Lower lobe of right lung (tissue), 2 donors: ENCODE measurements around the gene SMARCB1. TPM values are rescaled to one million over a fixed set of nuclear protein-coding genes. Genes with fewer than 3 reads are reported as not detected.

Experiments
- ATAC-seq, 2 donors: fragments of 200-7000 bp; cut with Tn5 transposase; one replicate each; pipeline ENCODE4 v1.9.1; 2020 to 2022; ENCODE audit warnings: mild to moderate bottlenecking in 2 of 2, moderate library complexity in 2 of 2
- DNase-seq: peaks from one replicate; pipeline ENCODE4 v3.0.0-alpha.2; 2020
- H3K27ac ChIP-seq: fragments of 200-600 bp; one replicate; pipeline ENCODE4 v1.8.0; 2022
- H3K27me3 ChIP-seq: fragments of 200-600 bp; one replicate; pipeline ENCODE4 v1.8.0; 2022; ENCODE audit warnings: low read depth
- H3K36me3 ChIP-seq: fragments of 200-600 bp; one replicate; pipeline ENCODE4 v1.8.0; 2022; ENCODE audit warnings: mild to moderate bottlenecking
- H3K4me1 ChIP-seq: fragments of 200-600 bp; one replicate; pipeline ENCODE4 v1.8.0; 2022
- H3K4me3 ChIP-seq: fragments of 200-600 bp; one replicate; pipeline ENCODE4 v1.8.0; 2022; ENCODE audit warnings: mild to moderate bottlenecking
- H3K9me3 ChIP-seq: fragments of 200-600 bp; one replicate; pipeline ENCODE4 v1.8.0; 2022
- CTCF ChIP-seq: fragments of 200-600 bp; IDR thresholded peaks from one replicate; pipeline ENCODE4 v1.8.0; 2022; ENCODE audit warnings: antibody characterized with exemption, mild to moderate bottlenecking
- intact Hi-C: fragments of 100-400 bp; cut with DNase I; formaldehyde crosslinking; loops from one replicate; pipeline ENCODE4 v1.11.0; 2022
- long read RNA-seq: library from polyadenylated mRNA; unstranded; transcript quantifications from one replicate; pipeline ENCODE4 v2.0.0, GENCODE V29; 2021
- total RNA-seq: library from RNA; stranded (reverse); fragmentation: NEBNext Ultra II Directional; extraction: Animal tissue kit (Norgen Biotek cat#: 25700); gene quantifications from one replicate; pipeline ENCODE4 v1.2.1, GENCODE V29; 2021
- donor health status: DM: no; HTN: yes; CAD: no; lungs with severe emphysema.

Gene SMARCB1
- 61.3 TPM for total RNA-seq
- long read RNA-seq, full-length matches to known transcripts = 144 of 158 reads
- long read RNA-seq, partial matches to known transcripts = 2 of 158 reads
- long read RNA-seq, other reads (novel, unspliced or antisense) = 12 of 158 reads

DNA sequence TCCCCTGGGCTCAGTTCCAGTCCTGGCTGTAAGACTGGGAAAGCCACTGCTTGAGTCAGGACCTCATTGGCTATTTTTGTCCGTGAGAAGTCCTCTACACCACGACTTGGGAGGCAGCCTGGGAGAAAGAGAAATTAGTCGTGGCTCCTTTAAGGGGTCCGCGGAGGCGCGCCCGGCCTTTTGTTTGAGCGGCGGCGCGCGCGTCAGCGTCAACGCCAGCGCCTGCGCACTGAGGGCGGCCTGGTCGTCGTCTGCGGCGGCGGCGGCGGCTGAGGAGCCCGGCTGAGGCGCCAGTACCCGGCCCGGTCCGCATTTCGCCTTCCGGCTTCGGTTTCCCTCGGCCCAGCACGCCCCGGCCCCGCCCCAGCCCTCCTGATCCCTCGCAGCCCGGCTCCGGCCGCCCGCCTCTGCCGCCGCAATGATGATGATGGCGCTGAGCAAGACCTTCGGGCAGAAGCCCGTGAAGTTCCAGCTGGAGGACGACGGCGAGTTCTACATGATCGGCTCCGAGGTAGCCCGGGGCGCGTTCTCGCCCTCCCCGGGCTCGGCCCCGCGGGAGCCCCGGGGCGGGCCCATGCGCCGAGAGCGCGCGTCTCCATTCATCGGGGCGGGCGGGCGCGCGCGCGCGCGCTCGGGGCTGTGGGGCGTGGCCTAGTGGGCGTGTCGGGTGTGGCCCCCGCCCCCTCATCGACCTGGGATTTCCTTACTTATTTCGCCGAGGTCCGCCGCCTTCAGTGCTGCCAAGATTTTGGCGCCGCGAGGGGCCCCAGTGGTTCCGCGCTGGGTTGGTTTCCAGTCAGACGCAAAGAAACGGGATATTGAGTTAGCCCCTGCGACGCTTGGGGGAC is at the start of gene SMARCB1:
Gene SMARCB1 (plus strand): TSS at position 215 of the 848 bp plus-strand sequence. CDS start 204 bp downstream, at position 419.
- peak within 1 kb of the TSS; percentile 78 for H3K4me3 ChIP-seq
- peak; percentile 99 for ATAC-seq
- H3K9me3 ChIP-seq = no peaks in the 10 kb centered on the region
- no peaks in the 10 kb centered on the region for H3K27me3 ChIP-seq
- TF ChIP-seq CTCF = no peak
- DNase-seq = peak; percentile 95
- peak within 1 kb of the TSS; percentile 99 for H3K27ac ChIP-seq
- intact Hi-C loops = no loop called here
- peaks cover 17% of the 10 kb centered on the region for H3K36me3 ChIP-seq
- H3K4me1 ChIP-seq = peaks cover 35% of the 10 kb centered on the region

- H3K36me3 ChIP-seq = peaks cover 8% of the 10 kb centered on the region
- H3K27me3 ChIP-seq = no peaks in the 10 kb centered on the region
- no peak for ATAC-seq
- intact Hi-C loops = no loop called here
- no peak overlapping the region for H3K27ac ChIP-seq
- no peaks in the 10 kb centered on the region for H3K9me3 ChIP-seq
- DNase-seq = no peak
- no peaks in the 10 kb centered on the region for H3K4me1 ChIP-seq
- H3K4me3 ChIP-seq = no peak overlapping the region
- TF ChIP-seq CTCF = no peak
Measured at GRCh38 chr22:23737696-23738095, 49.1 kb upstream of the SMARCB1 start.

GRCh38 chr22:23742505-23743264 is 44.1 kb upstream of the SMARCB1 start:
- no peak for TF ChIP-seq CTCF
- H3K27me3 ChIP-seq = no peaks in the 10 kb centered on the region
- H3K36me3 ChIP-seq = peaks cover 32% of the 10 kb centered on the region
- intact Hi-C loops = no loop called here
- DNase-seq (no peak), ATAC-seq (peak in 1 of 2 donors; percentile 30)
- no peaks in the 10 kb centered on the region for H3K9me3 ChIP-seq
- H3K4me3 ChIP-seq = no peak overlapping the region
- H3K27ac ChIP-seq = no peak overlapping the region
- H3K4me1 ChIP-seq = no peaks in the 10 kb centered on the region

DNA sequence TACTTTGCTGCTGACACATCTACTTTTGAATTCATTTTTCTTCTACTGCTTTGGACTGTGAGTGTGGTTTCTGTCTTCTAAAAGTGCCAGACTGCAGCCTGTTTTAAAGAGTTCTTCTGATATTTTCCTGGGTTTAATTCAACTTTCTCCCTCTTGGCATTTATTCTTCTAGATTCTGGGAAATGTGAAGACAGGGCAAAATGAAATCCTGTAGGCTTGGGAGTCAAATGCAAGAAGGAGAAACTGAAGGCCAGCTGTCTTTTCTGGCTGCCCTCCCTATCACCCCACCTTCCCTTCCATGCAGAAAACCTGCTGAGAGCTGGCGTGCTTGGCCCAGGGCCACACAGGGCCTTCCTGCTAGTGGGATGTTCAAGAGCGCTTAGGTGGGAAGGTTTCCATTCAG is 43.5 kb upstream of the SMARCB1 start:
- Histone ChIP-seq H3K4me1 (no peaks in the 10 kb centered on the region), H3K27ac (no peak overlapping the region), H3K36me3 (peaks cover 32% of the 10 kb centered on the region), H3K27me3 (no peaks in the 10 kb centered on the region), H3K9me3 (no peaks in the 10 kb centered on the region), H3K4me3 (no peak overlapping the region)
- DNase-seq (no peak), ATAC-seq (no peak)
- no peak for TF ChIP-seq CTCF
- intact Hi-C loops = no loop called here

DNA sequence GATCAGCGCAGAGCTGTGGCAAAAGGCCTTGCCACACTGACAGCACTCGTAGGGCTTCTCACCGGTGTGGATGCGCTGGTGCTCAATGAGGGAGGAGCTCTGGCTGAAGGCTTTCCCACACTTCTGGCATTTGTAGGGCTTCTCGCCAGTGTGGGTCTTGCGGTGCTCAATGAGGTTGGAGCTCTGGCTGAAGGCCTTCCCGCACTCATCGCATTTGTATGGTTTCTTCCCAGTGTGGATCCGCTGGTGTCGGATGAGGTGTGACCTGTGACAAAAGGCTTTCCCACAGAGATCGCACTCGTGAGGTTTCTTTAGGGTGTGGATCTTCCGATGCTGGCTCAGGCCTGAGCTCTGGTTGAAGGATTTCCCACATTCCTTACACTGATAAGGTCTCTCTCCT is 42.8 kb upstream of the SMARCB1 start:
- Histone ChIP-seq H3K36me3 (peaks cover 32% of the 10 kb centered on the region), H3K4me1 (no peaks in the 10 kb centered on the region), H3K27ac (no peak overlapping the region), H3K27me3 (no peaks in the 10 kb centered on the region), H3K4me3 (no peak overlapping the region), H3K9me3 (no peaks in the 10 kb centered on the region)
- ATAC-seq (no peak), DNase-seq (no peak)
- no peak for TF ChIP-seq CTCF
- intact Hi-C loops = no loop called here
